K562 (cell line): ENCODE results near the gene ZBTB7A. TPM values are rescaled to one million over a fixed set of nuclear protein-coding genes. Genes with fewer than 3 reads are reported as not detected.

Source experiments
- ATAC-seq: fragments of 200-7000 bp; cut with Tn5 transposase; 3 replicates; pipeline ENCODE4 v1.9.1; 2020; ENCODE audit warnings: moderate library complexity
- BruUV-seq: library from RNA; stranded (reverse); fragments of 400-500 nt; replicated peaks from 2 replicates; lab custom pipeline; 2021; lab: Mats Ljungman, UMichigan
- CTCF ChIA-PET: fragments of 300-600 bp; formaldehyde crosslinking; extraction: SDS; loops from one replicate; lab custom pipeline; 2021; ENCODE audit warnings: low intra/inter-chr PET ratio; lab: Yijun Ruan, JAX
- POLR2A ChIA-PET: fragments of 300-600, 350-650 bp; sonication (Branson Sonifier 250); formaldehyde crosslinking; extraction: SDS; loops from one replicate; lab custom pipeline; 2021; ENCODE audit warnings: antibody characterized with exemption, inconsistent platforms; lab: Yijun Ruan, JAX
- DNase-seq, 4 experiments: peaks; one replicate each; pipeline versions ENCODE4 v3.0.0 to v3.0.0-alpha.2; 2011 to 2018; ENCODE audit warnings: low spot score in 3 of 4, mixed read lengths in 3 of 4; ENCODE audit errors: extremely low read depth in 1 of 4
- FAIRE-seq: peaks from 2 replicates; lab custom pipeline; 2011; peaks lifted over from hg19 to GRCh38; lab: Jason Lieb, UNC
- H2AFZ ChIP-seq: 2 replicates; pipeline ENCODE4 v1.6.0; 2011; ENCODE audit warnings: low read depth, low read length, control low read depth, inconsistent platforms
- H3K27ac ChIP-seq: fragments of 200-600 bp; 3 replicates; pipeline ENCODE4 v1.8.0; 2011; ENCODE audit warnings: low read depth, mild to moderate bottlenecking, control low read depth, inconsistent platforms, low read length, moderate library complexity, mixed read lengths; ENCODE audit errors: extremely low read depth
- H3K27me3 ChIP-seq, 2 experiments: fragments of 300-600 bp in 1 of 2; 2 replicates in 1 of 2; 3 replicates in 1 of 2; pipeline versions ENCODE4 v1.6.0 to v1.8.0; 2011; ENCODE audit warnings: inconsistent platforms in 2 of 2, low read length in 2 of 2, mild to moderate bottlenecking in 1 of 2, mixed read lengths in 1 of 2, moderate library complexity in 1 of 2; ENCODE audit not compliant: control insufficient read depth in 2 of 2, insufficient read depth in 2 of 2
- H3K36me3 ChIP-seq: fragments of 300-600 bp; 3 replicates; pipeline ENCODE4 v1.8.0; 2011; ENCODE audit warnings: mild to moderate bottlenecking, low read length, inconsistent platforms; ENCODE audit not compliant: control insufficient read depth, insufficient read depth
- H3K4me1 ChIP-seq, 2 experiments: fragments of 200-600 bp in 1 of 2; replicated peaks in 1 of 2; 2 replicates in 1 of 2; 3 replicates in 1 of 2; pipeline versions ENCODE4 v1.5.1 to v1.8.0; 2011; ENCODE audit warnings: inconsistent platforms in 2 of 2, low read length in 2 of 2, mild to moderate bottlenecking in 1 of 2, mixed read lengths in 1 of 2, moderate library complexity in 1 of 2; ENCODE audit not compliant: control insufficient read depth in 2 of 2, insufficient read depth in 2 of 2
- H3K4me2 ChIP-seq: 2 replicates; pipeline ENCODE4 v1.6.1; 2011; ENCODE audit warnings: low read length, control low read depth, inconsistent platforms, mixed read lengths; ENCODE audit not compliant: insufficient read depth
- H3K4me3 ChIP-seq: fragments of 200-600 bp; sonication (generic), shearing (Covaris generic); 2 replicates; pipeline ENCODE4 v1.5.1; 2016; ENCODE audit warnings: control low read depth, inconsistent platforms
- H3K79me2 ChIP-seq: fragments of 200-600 bp; 3 replicates; pipeline ENCODE4 v1.8.0; 2011; ENCODE audit warnings: low read length, inconsistent platforms; ENCODE audit not compliant: control insufficient read depth, insufficient read depth
- H3K9ac ChIP-seq, 2 experiments: 2 replicates each; pipeline versions ENCODE4 v1.6.0 to v1.6.1; 2011; ENCODE audit warnings: low read depth in 2 of 2, low read length in 2 of 2, control low read depth in 1 of 2, inconsistent platforms in 1 of 2, mild to moderate bottlenecking in 1 of 2, mixed read lengths in 1 of 2; ENCODE audit not compliant: insufficient read depth in 1 of 2
- H3K9me1 ChIP-seq: one replicate; pipeline ENCODE4 v1.6.0; 2011; ENCODE audit warnings: inconsistent platforms, mild to moderate bottlenecking, low read length, moderate library complexity; ENCODE audit not compliant: control insufficient read depth, insufficient read depth
- H3K9me3 ChIP-seq: replicated peaks from 2 replicates; pipeline ENCODE4 v1.5.1; 2011; ENCODE audit warnings: low read depth, low read length, inconsistent platforms; ENCODE audit not compliant: control insufficient read depth, insufficient read depth
- H4K20me1 ChIP-seq: replicated peaks from 2 replicates; pipeline ENCODE4 v1.6.1; 2011; ENCODE audit warnings: low read length, inconsistent platforms, mixed read lengths; ENCODE audit not compliant: control insufficient read depth, insufficient read depth
- ARID3A ChIP-seq: IDR thresholded peaks from 2 replicates; pipeline ENCODE4 v1.6.1; 2012; ENCODE audit warnings: low read depth, low read length, improper control_type of control experiment, borderline replicate concordance
- DNMT1 ChIP-seq: fragments of 450-650 bp; IDR thresholded peaks from 2 replicates; pipeline ENCODE4 v1.6.1; 2016; ENCODE audit warnings: antibody characterized with exemption, mild to moderate bottlenecking
- FOXJ2 ChIP-seq: fragments of 200-800 bp; sonication (Bioruptor generic); IDR thresholded peaks from 2 replicates; pipeline ENCODE4 v1.6.1; 2016; ENCODE audit warnings: missing genetic modification characterization, missing compliant biosample characterization
- RBM25 ChIP-seq: fragments of 200-400 bp; formaldehyde crosslinking; IDR thresholded peaks from 2 replicates; pipeline ENCODE4 v1.6.1; 2018; ENCODE audit warnings: low read length, low read depth, moderate library complexity; ENCODE audit not compliant: severe bottlenecking
- RFX7 ChIP-seq: fragments of 250-450 bp; sonication (Bioruptor Pico); IDR thresholded peaks from 2 replicates; pipeline ENCODE4 v1.5.1; 2021; ENCODE audit warnings: mild to moderate bottlenecking
- SIX5 ChIP-seq, 2 experiments: IDR thresholded peaks; 2 replicates each; pipeline ENCODE4 v1.6.1; 2011; ENCODE audit warnings: low read length in 2 of 2, borderline replicate concordance in 1 of 2, low read depth in 1 of 2, mild to moderate bottlenecking in 1 of 2, moderate library complexity in 1 of 2; ENCODE audit not compliant: insufficient read depth in 1 of 2
- ZNF699 ChIP-seq: fragments of 250-450 bp; sonication (Bioruptor Pico); IDR thresholded peaks from 2 replicates; pipeline ENCODE4 v1.8.0; 2021; ENCODE audit warnings: mild to moderate bottlenecking, moderate library complexity; ENCODE audit not compliant: insufficient replicate concordance
- ZNF75A ChIP-seq: fragments of 450-650 bp; formaldehyde crosslinking; IDR thresholded peaks from 2 replicates; pipeline ENCODE4 v1.4.0; 2020; ENCODE audit warnings: mild to moderate bottlenecking
- WGBS: fragments of 100-300 bp; shearing (Covaris generic); methylation state at CpG from one replicate; pipeline ENCODE4 v1.1.6; 2016; ENCODE audit warnings: low coverage, mixed read lengths; ENCODE audit not compliant: insufficient coverage; ENCODE audit errors: missing lambda C conversion rate; 5-methylcytosine and 5-hydroxymethylcytosine counted together
- in situ Hi-C: fragments of 300-500 bp; cut with MboI; formaldehyde crosslinking; loops from 4 replicates; pipeline ENCODE4 v1.15.0; 2018; ENCODE audit warnings: inconsistent platforms, mixed read lengths
- intact Hi-C: fragments of 100-400 bp; cut with micrococcal nuclease; formaldehyde crosslinking; loops from 2 replicates; pipeline ENCODE4 v1.14.2; 2022
- polyA plus RNA-seq, 8 experiments: library from polyadenylated mRNA; depleted of rRNA in 4 of 8; stranded (reverse) in 5 of 8; unstranded in 3 of 8; fragments of >200 nt; fragmentation: Nextera tagmentation in 2 of 8; fragmentation: Illumina TruSeq in 1 of 8; extraction: Ambion mirVana in 2 of 8; extraction: Trizol in 1 of 8; gene quantifications; 2 replicates each; pipeline versions ENCODE4 v1.2.1 to v1.2.3, GENCODE V29; 2011 to 2014; ENCODE audit warnings: inconsistent platforms in 1 of 8, missing spikeins in 1 of 8
- total RNA-seq, 7 experiments: library from RNA; depleted of rRNA in 6 of 7; stranded (reverse); fragments of >200 nt in 6 of 7; fragmentation: Illumina TruSeq in 2 of 7; extraction: Trizol in 2 of 7; gene quantifications; 2 replicates each; pipeline versions ENCODE4 v1.2.1 to v1.2.3, GENCODE V29; 2011 to 2021; ENCODE audit warnings: low replicate concordance in 1 of 7

Gene ZBTB7A
- total and polyA plus RNA-seq, 9 of the 15 experiments (the other 6 are each of a cell fraction or from before 2014, with no cell fraction given), result 0.11 to 34.0 (median 4.6) TPM

GRCh38 chr19:4010808-4011110 is 55.9 kb downstream of the ZBTB7A start:
- Histone ChIP-seq H4K20me1 (peaks cover 37% of the 10 kb centered on the region), H3K9me3 (no peaks in the 10 kb centered on the region), H3K9ac (peak overlapping the region in 1 of 2 experiments; percentile 75; a peak in 1 of 4 replicates), H3K9me1 (no peaks in the 10 kb centered on the region), H3K4me1 (peaks cover 18 to 77% of the 10 kb centered on the region in 2 experiments; a peak in 4 of 5 replicates), H3K36me3 (peaks cover 50% of the 10 kb centered on the region; the same call in 1 of the 3 replicates), H2AFZ (no peak overlapping the region), H3K79me2 (peaks cover 53% of the 10 kb centered on the region), H3K27me3 (no peaks in the 10 kb centered on the region), H3K27ac (no peak overlapping the region), H3K4me2 (no peak overlapping the region), H3K4me3 (no peak overlapping the region)
- 91% methylated on average over 13 of the region's 14 CpGs for WGBS
- CTCF ChIA-PET, result no interaction called here
- no TSS peak for BruUV-seq
- TF ChIP-seq ZNF699 (no peak), RFX7 (CRISPR knock-in tag) (no peak), SIX5 (IDR thresholded peaks at IDR 0.05; ENCODE audit: borderline replicate concordance in 1 of 2, insufficient read depth in 1 of 2, low read depth in 1 of 2, low read length in 2 of 2) (no peak), ZNF75A (no peak), ARID3A (no peak), RBM25 (no peak), FOXJ2 (tag) (no peak), DNMT1 (no peak)
- FAIRE-seq (no peak), ATAC-seq (no peak), DNase-seq (no peak)
- in situ Hi-C loops, result no loop called here
- POLR2A ChIA-PET, result interaction anchor here (0.6 to 1.8 kb wide), 4 partner anchors 10 to 726 kb away, joined by 3 to 4 read pairs (median 3); partner anchors contain the start of gene EEF2
- intact Hi-C loops, result no loop called here
